GM21381 (cell line): ENCODE data around the gene RABGAP1L.
"Not testable (repeated sequence)": the region's sequence is repeated elsewhere in the genome, so short reads cannot be mapped to it uniquely, and the experiment has no call there.

Source experiments
- ATAC-seq: cut with Tn5 transposase; IDR thresholded peaks from one replicate; pipeline ENCODE4 v1.9.1; 2021; ENCODE audit warnings: mild to moderate bottlenecking, moderate library complexity; ENCODE audit not compliant: unreplicated experiment

RABGAP1L gene

GRCh38 chr1:174358786-174359453 lies 199.6 kb downstream of the RABGAP1L start:
- ATAC-seq = no peak

- no peak for ATAC-seq
Observed at GRCh38 chr1:174359454-174359805, 200.1 kb downstream of the RABGAP1L start.

GRCh38 chr1:174364996-174365736 lies 205.8 kb downstream of the RABGAP1L start:
- ATAC-seq = no peak

DNA sequence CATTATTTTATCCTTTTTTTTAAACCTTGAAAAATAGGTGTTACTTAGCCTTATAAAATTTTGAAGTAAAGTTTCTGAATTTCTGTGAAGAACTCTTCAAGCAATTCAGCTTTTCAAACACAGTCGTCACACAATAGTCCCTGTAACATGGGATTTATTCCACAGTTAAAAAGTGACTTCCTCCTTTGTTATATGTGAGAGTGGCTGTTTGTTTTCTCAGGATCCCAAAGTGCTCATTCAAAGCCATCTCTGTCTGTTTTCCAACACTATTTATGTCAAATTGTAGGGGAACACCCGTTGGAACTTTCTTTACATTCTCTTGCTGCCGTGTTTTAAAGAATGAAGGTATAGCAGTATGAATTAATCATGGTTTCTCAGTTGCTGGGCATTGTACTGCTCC lies 207.6 kb downstream of the RABGAP1L start:
- no peak for ATAC-seq

DNA sequence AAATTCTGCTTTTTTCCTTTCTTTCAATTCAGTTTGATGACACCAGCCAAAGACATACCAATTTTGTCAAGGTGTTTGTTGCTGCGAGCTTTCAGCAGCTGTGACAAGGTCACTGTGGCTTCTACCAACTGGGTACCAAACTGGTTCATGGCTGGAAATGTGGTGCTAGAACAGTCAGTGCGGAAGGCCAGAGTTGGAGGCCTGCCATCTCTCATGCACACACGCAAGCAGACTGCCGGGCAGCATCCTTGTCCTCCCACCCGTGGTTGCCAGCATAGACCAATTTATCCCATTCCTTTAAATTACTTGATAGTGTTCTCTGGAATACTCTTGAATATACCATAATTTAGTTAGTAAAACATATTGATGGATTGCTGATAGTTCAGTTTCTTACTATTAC lies 208.6 kb downstream of the RABGAP1L start:
- ATAC-seq = no peak

DNA sequence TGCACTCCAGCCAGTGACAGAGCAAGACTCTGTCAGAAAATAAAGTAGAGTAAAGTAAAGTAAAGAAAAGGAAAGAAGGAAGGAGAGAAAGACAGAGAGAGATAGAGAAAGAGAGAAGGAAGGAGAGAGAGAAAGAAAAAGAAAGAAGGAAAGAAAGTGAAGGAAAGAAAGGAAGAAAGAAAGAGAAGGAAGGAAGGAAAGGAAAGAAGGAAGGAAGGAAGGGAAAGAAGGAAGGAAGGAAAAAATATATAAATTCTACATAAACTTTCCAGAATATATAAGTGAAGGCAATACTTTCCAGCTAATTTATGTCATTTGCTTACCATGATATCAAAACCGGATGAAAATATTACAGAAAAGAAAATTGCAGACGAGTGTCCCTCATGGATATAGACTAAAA lies 216.7 kb downstream of the RABGAP1L start:
- no peak for ATAC-seq

DNA sequence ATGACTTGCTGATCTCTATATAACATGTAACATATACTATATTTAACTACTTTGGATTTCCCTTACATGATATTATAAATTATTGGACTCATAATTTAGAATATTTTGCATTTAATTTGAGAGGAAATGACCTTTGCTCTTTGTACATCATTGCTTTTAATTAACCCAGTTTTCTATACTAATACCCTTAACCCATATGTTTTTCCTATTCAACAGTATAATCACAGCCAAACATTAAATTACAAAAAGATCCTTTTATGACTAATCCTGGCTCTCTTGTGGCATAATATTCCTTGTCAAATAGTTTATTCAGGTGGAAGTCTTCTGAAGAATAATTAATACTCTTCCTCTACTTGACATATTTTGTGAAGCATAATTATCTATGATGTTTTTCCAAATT lies 232.4 kb downstream of the RABGAP1L start:
- no peak for ATAC-seq

DNA sequence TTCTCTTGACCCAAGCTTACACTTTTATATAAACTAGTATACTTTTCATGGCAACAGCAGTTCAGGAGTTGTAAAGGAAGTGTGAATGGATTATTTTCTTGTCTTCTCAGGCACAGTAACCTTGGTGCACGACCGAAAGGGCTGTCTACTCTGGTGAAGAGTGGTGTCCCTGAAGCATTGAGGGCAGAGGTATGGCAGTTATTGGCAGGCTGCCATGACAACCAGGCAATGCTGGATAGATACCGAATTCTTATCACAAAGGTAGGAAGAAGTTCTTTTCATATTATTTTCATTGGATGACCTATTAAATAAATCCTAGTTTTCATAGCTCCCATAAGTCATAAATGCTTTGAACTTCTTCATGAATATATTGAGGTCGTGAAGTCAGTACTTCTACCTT lies 234.6 kb downstream of the RABGAP1L start:
- no peak for ATAC-seq

- ATAC-seq = no peak
Observed at GRCh38 chr1:174397261-174397660, 237.9 kb downstream of the RABGAP1L start.

- peak; percentile 59 for ATAC-seq
Observed at GRCh38 chr1:174398246-174398645, 238.9 kb downstream of the RABGAP1L start.

DNA sequence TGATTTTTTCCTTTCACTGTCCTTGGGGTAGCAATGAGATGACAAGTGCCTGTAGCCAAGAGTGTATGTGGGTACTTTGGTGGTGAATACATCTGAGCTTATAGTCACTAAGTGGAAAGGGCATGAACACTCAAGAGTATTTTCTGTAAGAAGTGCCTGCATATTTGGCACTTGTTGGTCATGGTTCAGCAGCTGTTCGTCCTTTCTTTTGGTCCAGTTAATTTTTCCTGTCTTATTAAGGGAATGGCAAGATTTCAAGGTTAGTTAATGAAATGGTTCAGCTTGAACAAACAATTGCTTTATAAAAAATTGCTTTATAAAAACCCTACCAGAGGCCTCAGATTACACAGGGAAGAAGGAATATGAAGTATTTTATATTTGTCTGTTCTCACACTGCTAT lies 239.9 kb downstream of the RABGAP1L start:
- no peak for ATAC-seq

DNA sequence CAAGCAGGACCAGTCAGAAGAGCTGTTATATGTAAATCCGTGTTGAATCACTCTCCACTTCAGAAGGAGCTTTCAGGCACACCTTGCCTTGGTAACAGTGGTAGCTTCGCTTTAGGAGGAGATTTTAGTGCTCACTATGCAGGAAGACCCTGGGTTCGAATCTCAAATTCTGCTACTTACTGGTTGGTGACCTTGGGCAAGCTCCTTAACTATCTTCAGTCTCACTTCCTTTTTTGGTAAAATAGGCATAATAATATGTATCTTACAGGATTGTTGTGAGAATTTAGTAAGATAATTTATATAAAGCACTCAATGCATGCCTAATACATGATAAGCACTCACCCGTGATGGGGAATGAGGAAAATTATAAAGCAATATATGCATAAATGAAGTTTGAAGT lies 241.8 kb downstream of the RABGAP1L start:
- ATAC-seq = no peak

DNA sequence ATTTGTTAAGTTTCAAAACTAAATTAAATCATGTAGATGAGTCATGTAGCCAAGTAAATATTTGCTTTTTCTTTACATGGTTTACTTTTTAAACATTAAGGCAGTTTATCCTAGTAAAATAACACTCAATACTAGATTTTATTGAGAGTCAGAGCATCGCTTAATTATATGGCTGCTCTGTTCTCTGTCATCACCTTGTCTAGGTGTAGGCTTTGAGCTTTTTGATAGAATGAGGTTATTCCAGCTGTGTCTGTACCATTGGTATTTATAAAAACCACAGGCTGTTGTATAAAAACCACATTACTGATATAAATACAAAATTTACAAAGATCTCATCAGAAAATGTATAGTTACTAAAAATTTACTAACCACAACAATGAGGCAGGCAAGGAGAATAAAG lies 245.9 kb downstream of the RABGAP1L start:
- ATAC-seq = no peak

DNA sequence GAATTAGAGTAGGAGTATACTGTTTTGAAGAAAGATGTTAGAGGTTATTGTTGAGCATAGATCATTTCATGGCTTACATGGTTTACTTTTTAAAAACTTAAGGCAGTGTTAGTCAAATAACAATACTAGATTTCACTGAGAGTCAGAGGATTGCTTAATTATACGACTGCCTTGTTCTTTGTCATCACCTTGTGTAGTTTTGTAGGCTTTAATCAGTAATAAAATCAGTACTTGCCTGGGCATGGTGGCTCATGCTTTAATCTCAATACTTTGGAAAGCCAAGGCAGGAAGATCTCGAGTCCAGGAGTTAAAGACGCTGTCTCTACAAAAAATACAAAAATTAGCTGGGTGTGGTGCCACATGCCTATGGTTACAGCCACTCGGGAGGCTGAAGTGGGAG lies 247.1 kb downstream of the RABGAP1L start:
- no peak for ATAC-seq

DNA sequence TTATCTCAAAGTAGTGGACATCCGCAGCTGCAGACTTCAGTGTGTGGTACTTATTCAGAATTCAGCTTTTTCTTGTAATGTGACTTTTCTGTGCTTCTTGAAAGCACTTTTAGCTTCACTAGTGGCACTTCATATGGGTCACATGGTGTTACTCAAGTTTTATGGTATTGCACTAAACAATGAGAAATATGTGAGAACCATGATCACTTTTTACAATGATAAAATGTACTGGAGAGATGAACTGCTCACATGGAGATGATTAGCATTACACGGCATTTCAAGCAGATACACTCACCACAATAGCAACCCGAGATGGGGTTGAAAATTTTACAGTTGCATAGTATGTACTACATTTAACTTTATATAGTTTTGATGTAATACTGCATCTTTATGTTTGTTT lies 248.3 kb downstream of the RABGAP1L start:
- ATAC-seq = no peak

DNA sequence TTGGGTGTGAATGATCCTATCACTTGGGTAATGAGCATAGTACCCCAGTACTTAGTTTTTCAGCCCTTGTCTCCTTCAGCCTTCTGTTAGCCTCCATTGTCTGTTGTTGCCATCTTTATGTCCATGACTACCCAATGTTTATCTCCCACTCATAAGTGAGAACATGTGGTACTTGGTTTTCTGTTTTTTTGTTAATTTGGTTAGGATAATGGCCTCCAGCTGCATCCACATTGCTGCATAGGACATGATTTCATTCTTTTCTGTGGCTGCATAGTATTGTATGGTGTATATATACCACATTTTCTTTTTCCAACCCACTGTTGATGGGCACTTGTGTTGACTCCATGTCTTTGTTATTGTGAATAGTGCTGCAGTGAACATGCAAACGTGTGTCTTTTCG lies 248.8 kb downstream of the RABGAP1L start:
- ATAC-seq = no peak

DNA sequence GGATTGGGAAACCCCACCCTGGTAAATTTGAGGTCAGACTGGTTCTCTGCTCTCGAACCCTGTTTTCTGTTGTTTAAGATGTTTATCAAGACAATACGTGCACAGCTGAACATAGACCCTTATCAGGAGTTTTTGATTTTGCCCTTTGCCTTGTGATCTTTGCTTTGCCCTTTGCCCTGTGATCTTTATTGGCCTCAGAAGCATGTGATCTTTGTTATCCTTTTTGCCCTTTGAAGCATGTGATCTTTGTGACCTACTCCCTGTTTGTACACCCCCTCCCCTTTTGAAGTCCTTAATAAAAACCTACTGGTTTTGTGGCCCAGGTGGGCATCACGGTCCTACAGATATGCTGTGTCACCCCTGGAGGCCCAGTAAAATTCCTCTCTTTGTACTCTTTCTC lies 250.5 kb downstream of the RABGAP1L start:
- not testable (repeated sequence) for ATAC-seq

DNA sequence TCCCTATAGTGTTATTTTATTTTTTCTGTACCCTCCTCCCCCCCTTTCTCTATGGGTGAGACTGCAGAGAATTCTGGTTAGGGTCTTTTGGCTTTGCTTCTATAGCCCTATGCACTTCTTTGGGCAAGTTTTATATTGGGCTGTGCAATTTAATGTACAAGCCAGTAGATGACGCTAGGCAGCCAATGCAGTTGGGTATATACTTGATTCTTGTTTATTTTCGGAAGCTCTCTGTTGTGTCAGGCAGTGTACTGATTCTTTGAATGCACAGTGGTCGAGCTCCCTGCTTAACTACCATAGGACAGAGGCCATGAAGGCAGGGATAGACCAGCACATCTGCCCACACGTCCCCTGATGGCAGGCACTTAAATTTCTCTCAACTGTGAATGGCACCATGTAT lies 254.3 kb downstream of the RABGAP1L start:
- ATAC-seq = no peak

DNA sequence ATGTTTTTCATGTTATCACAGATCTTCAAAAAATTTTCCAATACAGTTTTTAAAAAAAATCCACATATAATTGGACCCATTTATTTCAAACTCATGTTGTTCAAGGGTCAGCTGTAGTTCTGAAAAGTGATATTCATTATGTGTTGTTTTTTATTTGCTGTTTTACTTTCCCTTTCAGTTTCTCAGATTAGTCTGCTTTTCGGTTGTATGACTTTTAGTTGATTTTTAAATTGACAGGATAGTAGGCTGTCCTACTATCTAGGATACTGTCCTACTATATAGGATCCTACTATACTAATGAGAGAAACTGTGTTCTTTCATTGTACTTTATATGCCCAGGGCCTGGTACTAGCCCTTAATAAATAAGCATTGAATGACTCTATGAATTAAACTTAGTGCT lies 254.9 kb downstream of the RABGAP1L start:
- no peak for ATAC-seq

- no peak for ATAC-seq
Observed at GRCh38 chr1:174415506-174415905, 256.2 kb downstream of the RABGAP1L start.

GRCh38 chr1:174417921-174418320 lies 258.6 kb downstream of the RABGAP1L start:
- no peak for ATAC-seq

DNA sequence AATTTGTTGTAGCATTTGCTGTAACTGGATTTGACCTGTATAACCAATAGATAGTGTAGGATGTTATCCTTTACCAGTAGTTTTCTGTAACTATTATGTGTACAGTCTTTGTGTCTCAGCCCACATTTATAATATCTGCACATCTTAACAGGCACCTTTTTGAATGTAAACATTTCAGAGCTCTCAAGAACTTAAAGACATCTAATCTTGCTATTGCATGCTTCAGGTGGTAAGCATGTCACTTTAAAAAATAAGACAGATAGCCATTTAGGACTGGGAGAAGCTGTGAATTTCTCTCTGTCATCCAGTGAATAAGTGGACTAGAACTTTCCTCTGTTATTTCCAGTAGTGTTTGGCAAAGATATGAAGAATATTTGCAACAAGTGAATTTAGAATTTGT lies 265.8 kb downstream of the RABGAP1L start:
- no peak for ATAC-seq

DNA sequence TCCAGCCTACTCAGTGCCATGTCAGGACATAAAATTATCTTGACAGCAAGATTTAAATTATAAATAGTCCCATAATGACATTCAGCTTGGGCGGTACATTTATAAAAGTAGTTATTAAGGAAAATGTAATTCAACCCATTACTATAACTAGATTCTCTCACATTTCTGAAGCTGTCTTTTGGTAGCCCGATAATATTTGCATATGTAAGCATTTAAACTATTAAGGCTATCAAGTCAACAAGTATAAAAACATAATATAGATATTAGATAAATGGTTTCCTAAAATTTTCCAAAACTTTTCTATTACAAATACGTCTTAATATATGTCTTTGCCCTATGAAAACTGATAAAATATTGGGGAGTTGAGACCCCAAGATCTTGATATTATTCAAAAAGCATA lies 266.8 kb downstream of the RABGAP1L start:
- no peak for ATAC-seq
